Left hindlimb (tissue), 1 donor: ENCODE results near the gene CAMKK1.

Source experiments
- DNase-seq: peaks from one replicate; pipeline ENCODE4 v3.0.0-alpha.2; 2018

Gene CAMKK1

DNA sequence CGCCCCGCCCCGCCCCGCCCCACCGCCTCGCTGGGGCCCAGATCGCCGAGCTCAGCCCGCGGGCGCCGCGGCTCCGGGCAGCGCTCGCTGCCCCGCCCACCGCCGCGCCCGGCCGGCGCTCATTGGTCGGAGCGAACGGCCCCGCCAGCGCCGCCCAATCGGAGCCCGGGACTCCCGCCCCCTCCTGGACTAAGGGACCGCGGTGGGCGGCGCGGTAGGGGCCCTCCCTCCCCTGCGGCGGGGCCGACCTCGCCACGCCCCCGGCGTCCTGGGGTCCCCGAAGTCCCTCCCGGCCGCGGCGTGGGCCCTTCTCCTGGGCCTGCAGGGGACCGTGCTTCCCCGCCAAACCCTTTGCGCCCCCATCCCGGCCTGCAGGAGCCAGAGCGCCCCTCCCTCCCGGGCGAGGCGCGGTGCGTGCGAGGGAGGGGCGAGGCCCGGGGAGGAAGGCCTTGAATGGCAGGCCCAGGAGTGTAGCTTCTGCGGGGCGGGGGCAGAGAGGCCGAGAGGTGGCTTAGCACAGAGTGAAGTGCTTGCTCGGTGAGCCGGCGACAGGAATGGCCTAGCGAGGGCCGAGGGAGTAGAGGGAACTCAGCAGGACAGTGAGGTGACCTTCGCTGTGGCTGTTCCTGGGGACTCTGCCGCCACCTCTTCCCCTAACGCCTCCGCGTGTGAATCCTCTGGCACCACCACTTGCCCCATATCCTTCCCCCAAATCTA lies at the start of gene CAMKK1:
Gene CAMKK1, minus strand, starts transcription at position 51 of the 717 bp plus-strand sequence. CDS start 7,366 bp downstream, outside the sequence.
- DNase-seq, result peak; percentile 91

DNA sequence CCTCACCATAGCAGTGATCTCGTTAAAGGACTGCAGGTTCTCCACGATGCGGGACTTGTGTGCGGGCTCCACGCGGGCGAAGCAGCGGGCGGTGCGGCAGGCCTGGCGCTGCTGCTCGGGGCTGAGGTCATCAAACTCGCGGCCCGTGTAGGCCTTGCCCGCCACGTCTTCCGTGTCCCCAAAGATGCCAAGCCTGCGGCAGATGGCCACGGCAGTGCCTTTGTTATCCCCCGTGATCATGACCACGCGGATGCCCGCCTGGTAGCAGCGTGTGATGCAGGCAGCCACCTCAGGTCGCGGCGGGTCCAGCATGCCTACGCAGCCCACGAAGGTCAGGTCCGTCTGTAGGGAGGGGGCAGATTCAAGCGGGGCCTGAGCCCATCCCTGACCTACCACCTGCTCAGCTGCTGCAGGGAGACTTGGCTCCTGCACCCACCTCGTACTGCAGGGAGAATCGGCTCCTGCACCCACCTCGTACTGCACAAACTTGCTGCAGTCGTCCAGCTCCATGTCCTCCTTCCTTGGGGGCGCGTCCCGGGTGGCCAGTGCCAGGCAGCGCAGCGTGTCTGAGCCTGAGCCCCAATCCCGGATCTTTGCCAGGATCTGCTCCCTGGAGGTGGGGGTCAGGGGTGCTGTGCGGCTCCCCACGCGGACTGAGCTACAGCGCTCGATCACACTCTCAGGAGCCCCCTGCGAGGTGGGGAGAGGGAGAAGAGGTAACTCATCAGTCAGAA lies 48.3 kb upstream of the CAMKK1 start:
- DNase-seq, result no peak

DNA sequence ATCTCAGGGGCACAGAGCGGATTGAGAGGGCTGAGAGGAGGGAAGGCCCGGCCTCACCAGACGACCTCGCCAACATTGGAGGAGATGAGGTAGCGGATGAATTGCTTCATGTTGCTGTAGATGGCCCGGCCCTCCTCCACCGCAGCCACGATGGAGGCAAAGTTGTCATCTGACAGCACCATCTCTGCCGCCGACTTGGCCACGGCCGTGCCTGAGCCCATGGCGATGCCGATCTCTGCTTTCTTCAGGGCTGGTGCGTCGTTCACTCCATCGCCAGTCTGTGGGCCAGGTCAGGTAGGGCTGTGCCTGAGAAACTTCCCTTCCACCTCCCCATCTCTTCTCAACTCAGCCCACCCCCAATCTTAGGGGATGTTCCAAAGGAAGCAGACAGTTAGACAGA lies 44.5 kb upstream of the CAMKK1 start:
- no peak for DNase-seq

DNA sequence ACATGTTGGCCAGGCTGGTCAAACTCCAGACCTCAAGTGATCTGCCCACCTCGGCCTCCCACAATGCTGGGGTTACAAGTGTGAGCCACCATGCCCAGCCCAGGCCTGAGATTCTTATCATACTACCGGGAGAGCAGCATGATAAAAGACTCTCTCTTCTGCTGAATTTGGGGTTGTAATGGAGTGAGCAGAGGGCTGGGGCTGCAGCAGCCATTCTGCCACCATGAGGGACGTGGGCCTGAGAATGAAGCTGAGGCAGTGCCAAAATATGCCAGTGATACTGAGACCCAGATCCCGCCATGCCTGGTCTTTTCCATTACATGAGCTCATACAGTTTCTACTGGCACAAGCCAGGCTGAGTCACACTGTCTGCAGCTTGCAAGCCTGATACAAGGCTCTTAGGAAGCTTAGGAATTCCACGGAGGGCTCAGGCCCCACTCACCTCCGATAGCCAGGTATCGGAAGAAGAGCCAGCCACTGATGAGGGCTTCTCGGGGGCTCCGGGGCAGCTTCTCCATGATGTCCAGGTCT lies 43.0 kb upstream of the CAMKK1 start:
- DNase-seq, result no peak

- DNase-seq, result peak; percentile 72
These were observed 42.3 kb upstream of the CAMKK1 start for GRCh38 chr17:3935140-3935542.

GRCh38 chr17:3929764-3930163 lies 36.9 kb upstream of the CAMKK1 start:
- no peak for DNase-seq

DNA sequence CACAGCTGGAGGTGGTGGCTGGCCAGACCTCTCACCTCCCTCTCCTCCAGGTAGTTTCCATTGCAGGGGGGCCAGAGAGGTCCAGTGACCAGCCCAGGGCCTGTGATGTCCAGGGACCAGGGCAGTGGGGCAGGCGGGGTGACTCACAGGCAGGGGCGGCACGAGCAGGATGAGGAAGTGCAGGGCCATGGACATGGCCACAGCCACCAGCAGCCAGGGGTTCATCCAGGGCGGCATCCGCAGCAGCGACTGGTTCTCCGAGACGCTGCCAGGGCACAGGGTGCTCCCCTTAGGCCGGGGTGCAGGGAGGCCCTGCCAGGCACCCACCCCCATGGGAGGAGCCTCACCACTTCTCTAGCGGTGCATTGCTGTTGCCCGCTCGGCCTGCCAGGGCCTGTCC lies 36.3 kb upstream of the CAMKK1 start:
- DNase-seq, result no peak

- no peak for DNase-seq
These were observed 35.6 kb upstream of the CAMKK1 start for GRCh38 chr17:3928406-3928805.

- no peak for DNase-seq
These were observed 34.9 kb upstream of the CAMKK1 start for GRCh38 chr17:3927628-3928340.

GRCh38 chr17:3926860-3927627 lies 34.2 kb upstream of the CAMKK1 start:
- DNase-seq, result no peak

DNA sequence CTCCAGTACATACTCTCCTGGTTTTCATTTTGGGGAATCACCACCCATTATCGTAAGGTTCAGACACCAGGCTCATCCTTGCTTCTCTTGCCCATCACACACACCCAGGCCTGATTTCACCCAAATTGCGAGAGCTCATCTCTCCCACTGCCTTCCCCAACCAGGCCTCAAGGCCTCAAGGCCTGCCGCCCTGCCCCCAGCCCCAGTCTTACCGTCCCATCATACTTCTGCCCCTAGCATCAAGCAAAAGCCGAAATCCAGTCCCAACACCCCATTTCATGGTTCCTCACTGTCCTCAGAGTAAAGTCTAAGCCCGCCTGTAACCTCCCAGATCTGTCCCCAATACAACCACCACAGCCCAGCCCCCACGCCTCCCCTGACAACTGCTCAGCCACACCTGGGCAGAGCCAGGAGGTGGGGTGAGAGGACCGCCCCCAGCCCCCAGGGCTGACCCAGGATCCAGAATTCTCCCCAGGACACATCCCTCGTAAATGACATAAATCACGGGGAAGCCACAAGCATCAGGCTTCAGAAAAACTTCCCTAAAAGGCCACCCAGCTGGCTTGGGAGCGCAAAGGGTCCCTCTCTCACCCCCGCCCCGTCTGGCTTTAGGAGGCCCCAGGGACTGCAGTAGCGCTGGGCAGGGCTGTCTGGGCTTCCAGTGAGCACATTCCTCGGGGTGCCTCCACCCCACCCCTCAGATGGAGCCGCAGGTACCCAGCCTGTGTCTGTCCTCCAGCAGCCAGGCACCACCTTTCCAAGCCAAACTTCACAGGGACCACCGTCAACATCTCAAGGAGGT lies 33.0 kb upstream of the CAMKK1 start:
- no peak for DNase-seq

- DNase-seq, result no peak
These were observed 31.9 kb upstream of the CAMKK1 start for GRCh38 chr17:3924512-3925350.

DNA sequence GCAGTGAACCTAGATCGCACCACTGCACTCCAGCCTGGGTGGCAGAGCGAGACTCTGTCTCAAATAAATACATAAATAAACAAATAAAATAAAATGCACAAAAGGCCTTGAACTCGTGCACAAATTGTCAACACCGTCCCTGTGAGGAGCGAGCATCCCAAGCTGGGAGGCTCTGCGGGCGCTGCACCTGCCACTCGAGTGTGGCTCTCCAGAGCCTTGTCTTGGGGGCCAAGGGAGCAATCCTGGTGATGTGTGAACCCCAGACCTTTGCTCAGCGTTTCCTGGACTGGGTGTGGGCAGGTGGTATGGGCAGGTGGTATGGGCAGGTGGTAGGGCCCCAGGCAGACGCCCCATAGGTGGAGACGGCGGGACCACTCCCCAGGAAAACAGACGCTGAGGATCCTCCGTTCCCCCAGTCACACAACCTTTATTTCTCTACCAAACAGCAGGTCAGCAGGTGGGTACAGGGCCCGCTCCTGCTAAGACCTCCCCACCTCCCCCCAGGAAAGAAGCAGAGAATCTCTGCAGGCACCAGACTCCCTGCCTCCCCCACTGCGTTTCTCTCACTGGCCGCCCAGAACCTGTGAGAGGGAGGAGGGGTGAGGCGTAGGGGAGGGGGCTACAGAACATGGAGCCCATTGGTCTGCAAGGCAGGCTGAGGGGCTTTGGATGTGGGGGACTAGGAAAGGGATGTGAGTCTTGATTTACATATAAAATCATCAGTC lies 30.8 kb upstream of the CAMKK1 start:
- DNase-seq, result no peak

DNA sequence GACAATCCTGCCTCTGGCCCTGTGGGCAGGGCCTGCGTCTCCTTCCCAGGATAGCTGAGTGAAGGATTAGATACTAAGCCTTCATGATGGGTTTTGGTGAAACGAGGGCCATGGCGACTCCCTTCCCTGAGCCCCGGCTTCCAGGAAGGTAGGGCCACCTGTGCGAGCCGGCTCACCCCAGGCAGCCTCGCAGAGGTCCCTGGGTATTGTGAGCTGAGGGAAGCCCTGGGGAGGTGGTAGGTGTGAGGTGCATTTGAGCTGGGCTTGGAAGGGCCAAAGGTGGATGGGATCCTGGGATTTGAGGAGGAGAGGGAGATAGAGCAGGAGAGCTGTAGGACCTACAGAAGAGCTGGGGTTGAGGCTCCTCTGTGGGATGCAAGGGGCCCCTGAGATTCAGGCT lies 29.9 kb upstream of the CAMKK1 start:
- no peak for DNase-seq

DNA sequence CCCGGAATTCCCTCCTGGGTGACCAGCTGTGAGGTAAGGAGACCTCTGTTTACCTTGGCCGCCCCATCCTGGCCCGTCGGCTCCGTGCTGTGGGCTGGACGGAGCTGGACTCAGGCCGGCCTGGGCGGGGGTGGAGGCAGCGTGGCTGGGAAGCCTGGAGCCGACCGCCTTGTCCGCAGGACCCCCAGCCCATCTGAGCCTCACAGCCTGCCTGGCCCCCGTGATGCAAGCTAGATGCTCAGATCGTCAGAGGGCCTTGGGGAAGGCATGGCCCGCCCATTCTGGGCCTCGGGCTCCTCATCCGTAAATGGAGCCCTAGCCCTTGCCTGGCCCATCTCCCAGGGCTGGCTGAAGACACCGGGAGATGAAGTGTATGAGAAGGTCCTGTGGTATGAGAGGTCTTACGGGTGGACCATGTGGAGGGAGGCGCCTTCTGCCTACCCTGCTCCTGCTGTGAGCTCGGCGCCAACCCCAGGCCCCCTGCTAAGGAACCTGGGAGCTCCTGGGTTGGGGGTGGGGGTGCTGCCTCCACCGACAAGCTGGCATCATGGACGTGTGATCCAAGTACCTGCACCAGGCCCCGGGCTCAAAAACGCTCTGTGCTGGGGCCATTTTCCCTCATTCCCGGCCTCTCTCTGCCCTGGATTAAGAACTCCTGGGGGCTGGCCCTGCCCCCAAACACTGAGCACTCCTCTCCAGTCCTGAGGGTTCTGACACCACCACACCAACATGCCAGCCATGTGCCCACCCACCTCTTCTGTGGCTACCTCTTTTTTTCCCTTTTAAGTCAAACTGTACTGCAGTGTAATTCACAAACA lies 28.9 kb upstream of the CAMKK1 start:
- no peak for DNase-seq

- no peak for DNase-seq
These were observed 28.2 kb upstream of the CAMKK1 start for GRCh38 chr17:3921006-3921405.

DNA sequence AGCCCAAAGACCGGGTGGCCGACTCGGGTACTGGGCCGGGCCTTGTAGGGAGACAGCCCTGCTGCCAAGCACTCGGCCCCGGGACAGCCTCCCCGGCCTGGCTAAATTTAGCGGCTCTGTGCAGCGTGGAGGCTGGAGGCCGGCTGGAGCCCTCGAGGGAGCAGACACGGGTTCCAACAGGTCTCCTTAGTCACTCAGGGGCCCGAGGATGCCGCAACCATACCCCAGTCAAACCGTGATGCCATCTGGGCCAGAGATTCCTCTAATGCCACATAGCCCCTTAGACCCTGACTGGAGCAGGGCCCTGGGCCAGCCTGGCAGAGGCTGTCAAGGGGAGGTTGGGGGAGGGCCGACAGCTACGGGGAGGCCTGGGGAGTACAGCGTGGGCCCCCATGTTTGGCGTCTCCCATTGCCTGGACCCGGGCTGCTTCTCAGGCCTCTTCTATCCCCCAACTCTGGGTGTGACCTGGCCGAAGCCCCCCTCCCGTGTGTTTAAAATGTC lies 26.3 kb upstream of the CAMKK1 start:
- no peak for DNase-seq

- DNase-seq, result no peak
These were observed 25.7 kb upstream of the CAMKK1 start for GRCh38 chr17:3918372-3919122.
